Activated CD8-positive, alpha-beta memory T cell treated with anti-CD3 and anti-CD28 coated beads for 4 hours (primary cell): ENCODE results near the gene LIF.
"Not testable (repeated sequence)": the region's sequence is repeated elsewhere in the genome, so short reads cannot be mapped to it uniquely, and the experiment has no call there.

Experiments used
- DNase-seq, 2 donors: peaks; one replicate each; pipeline ENCODE4 v3.0.0-alpha.2; 2020; ENCODE audit warnings: low read depth in 2 of 2

The LIF gene

DNA sequence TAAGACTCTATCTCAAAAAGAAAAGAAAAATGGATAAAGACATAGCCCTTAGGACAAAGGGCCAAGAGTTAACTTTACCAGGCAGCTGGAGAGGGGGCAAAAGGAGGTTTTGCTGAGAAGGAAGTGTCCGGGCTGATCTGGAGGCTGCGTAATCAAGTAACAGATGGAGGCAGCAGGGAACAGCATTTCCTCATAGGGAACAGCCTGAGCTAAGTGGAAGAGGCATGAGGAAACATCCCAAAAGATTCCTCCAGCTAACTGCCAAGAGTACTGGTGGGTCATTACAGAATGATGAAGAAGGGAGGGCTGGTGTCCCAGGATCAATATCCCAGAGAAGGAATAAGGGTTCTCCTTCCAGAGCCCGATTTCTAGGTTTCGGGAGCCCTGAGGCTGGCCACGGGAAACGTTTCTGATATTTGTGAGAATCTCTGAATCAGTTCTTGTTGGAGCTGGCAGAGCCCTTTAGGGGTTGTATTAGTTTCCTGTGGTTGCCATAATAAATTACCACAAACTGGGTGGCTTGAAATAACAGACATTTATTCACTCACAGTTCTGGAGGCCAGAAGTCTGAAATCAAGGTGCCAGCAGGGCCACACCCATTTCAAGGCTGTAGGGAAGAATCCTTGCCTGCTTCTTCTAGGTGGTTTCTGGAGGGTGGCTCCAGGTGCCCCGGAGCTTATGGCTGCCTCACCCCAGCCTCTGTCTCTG is 21.2 kb downstream of the LIF start:
- no peak for DNase-seq

DNA sequence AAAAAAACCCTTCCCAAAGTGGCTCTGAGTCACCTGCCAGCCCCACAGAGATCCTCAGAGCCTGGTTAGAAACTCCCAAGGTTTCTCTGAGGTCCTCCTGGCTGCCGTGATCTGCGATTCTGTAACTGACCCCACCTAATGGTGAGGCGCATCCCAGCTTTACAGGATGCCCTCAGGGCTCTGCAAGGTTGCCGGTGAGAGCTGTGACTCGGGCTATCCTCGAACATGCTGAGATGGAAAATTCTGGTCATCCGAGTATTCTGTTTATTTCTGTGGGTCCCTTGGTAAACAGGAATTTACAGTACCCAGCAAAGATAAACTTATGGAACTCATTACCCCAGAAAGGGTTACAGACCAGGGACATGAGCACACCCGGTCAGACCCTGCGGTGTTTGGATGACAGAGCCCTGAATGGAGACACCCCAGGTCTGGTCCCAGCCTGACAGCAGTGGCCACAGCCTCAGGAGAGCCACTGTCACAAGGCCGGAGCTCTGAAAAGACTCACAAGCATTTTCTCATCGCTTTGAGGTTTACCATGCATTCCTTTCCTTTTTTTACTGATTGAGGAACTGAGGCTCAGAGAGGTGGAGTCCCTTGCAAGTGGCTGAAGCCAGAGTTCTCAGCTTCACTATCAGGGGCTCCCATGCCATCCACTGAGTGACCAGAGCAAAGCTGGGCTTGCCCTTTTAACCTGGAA is 22.2 kb downstream of the LIF start:
- no peak for DNase-seq

DNA sequence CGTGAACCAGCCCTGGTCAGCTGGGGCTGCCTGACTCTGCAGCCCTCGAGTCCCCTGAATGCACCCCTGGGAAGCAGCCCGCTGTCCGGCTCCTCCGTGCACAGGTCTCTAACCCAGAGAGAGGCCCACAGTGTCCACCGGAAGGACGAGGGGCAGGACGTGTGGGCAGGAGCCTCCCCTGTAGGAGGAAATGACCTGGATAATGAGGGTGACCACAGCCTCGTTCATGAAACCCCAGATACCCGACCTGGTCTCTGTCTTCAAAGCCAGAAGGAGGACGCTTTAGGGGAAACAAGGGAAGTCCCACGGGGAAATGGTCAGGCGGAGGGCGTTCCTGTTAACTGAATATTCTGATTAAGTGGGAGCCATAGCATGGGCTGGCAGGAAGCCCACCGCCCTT is 23.3 kb downstream of the LIF start:
- DNase-seq, result no peak

DNA sequence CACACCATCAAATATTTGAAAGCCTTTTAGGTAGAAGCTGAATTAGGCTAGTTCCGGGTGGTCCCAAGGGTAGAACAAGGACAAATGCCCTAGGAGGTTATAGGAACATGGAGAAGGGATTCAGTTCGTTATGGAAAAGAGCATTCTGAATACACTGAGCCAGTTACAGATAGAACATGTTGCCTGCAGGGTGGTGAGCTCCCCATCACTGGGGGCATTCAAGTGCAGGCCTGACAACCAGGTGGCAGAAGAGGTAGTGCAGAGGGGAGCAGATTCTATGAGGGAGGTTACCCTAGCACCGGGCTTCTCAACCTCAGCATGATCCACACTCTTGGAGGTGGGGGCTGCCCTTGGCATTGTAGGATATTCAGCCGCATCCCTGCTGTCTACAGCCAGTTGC is 24.2 kb downstream of the LIF start:
- DNase-seq, result no peak

DNA sequence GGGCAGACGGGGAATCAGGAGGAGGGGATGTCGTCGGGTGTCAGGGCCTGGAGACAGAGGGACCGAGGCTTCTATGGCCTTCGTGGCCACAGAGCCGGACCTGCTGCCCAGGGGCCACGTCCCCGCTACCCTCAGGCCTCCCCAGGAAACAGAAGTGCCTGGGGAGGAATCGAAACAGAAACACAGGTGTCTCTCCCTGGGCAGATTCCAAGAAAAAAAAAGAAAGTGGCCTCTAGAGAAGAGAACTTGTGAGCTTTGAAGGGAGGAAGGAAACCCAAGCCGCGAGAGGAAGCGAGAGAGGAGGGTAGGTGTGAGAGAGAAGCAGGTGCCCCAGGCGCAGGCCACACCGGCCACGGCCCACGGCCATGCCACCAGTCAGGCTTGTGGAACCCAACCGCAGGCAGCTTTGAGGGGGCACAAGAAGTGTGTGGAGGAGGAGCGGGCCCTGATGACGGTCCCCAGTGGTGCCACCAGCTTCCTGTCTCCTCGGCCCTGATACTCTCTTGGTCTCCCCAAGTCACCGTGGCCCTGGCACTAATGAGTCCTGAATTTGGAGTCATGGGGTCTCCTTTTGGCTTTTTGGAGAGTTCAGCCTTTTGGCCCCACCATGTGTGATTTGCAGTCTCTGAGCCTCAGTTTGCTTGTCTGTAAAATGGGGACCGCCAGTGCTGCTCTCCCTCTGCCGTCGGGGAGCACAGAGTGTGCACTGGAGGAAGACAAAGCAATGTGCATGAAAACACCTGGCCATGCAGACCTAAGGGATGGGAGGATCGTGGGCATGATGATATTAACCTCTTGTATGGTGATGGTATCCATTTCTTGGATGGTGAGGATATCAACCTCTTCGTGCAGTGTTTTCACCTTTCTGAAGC is 25.2 kb downstream of the LIF start:
- peak; percentile 32 to 61 for DNase-seq

DNA sequence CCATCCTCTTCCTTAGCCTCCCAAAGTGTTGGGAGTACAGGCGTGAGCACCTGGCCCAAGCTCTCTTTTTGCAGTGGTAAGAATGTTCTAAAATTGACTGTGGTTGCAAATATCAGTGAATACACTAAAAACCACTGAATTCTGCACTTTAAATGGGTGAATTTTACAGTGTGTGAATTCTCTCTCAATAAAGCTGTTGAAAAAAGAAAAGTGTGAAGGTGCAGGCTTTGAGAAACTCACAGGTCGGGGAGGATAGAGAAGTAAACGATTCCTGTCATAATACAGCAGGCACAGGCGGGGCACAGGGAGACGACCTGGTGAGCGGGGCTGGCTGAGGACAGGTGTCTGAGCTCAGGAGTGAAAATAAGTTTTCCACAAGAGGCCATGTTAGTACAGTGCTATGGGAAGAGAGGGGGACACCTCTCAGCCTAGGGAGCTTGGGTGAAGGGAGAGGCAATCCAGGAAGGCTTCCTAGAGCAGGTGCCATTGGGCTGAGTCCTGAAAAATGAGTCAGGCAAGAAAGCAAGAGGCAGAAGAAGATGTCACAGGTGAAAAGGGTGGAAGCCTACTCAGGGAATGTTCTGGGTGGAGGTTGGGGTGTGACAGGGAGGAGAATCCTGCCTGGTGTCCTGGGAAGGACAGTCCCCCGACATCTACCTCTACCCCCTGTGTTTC is 26.1 kb downstream of the LIF start:
- DNase-seq, result no peak

DNA sequence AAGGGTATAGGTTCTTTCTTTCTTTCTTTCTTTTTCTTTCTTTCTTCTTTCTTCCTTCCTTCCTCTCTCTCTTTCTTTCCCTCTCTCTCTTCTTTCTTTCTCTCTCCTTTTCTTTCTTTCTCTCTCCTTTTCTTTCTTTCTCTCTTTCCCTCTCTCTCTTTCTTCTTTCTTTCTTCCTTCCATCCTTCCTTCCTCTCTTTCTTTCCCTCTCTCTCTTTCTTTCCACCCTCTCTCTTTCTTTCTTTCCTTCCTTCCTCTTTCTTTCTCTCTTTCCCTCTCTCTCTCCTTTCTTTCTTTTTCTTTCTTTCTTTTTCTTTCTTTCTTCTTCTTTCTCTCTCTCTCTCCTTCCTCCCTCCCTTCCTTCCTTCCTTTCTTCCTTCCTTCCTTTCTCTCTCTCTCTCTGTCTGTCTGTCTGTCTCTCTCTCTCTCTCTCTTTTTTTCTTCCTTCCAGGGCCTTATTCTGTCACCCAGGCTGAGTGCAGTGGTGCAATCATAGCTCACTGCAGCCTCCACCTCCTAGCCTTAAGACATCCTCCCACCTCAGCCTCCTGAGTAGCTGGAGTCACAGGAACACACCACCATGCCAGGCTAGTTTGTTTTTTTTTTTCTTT is 26.8 kb downstream of the LIF start:
- no peak for DNase-seq

DNA sequence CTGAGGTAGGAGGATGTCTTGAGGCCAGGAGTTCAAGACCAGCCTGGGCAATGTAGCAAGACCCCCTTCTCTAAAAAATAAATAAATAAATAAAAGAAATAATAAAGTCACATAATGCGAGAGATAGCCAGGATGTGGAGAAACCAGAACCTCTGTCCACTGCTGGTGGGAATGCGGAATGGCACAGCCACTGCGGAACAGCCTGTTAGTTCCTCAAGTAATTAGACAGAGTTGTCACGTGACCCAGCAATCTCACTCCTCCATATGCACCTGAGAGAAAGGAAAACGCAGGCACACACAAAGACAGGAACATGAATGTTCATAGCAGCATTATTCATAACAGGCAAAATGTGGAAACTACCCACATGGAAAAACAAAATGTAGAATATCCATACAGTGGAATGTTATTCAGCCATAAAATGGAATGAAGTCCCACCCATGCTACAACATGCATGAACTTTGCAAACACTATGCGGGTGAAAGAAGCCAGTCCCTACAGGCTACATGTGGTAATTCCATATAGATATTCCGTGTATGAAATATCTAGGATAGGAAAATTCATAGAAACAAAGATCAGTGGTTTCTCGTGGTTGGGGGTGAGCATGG is 27.4 kb downstream of the LIF start:
- no peak for DNase-seq

DNA sequence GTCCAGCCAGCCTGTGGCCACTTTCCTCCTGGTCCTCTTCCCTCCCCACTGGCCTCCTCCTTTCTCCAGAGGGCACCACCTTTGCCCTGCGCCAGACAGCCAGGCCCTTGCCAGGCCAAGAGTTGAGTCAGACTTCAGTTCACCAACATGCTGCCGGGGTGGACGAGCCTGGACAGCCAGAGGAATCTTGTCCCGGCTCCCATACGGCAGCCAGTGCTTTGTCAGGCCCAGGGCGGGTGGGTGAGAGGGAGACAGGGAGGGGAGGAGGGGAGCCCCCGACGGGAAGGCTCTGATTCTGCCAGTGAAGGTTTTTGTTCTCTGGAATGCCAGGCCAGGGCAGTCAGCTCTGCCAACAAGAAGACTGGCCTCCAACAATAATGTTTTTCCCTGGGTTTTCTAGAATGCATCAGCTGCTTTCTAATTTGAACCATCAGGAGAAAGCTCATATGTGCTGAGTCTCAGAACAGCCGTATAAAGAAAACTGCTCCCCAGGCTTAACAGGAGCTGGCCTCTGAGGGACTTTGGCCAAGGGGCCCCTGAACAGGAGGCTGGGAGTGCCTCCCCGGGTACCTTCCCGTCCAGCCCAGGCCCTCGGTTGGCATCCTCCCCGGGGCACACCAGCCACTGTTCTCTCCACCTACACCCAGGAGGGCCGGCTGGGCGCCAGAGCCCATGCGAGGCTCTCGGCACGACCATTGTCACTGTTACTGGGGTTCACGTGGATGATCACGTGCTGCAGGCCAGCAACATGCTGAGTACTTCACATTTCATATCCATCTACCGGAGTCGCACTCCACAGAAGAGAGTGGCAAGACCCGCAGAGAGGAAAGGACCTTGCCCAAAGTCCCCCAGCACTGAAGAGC is 28.6 kb downstream of the LIF start:
- no peak for DNase-seq

DNA sequence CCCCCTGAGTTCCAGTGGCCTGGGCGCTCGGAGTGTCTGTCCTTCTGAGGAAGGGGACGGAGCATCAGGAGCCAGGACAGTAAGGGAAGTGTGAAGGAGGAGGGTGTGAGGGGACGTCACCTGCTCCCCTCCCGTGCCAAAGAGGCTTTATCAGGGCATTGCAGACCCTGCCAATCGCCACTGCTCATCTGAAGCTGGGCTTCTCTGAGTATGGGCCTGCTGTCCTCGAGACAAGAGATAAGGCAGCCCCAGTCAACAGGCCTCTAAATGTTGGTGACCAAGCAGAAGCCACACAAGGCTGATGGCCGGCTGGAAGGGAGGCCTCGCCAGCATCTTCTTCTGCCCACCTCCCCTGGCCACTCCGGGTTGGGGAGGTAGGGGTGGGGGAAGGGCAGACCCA is 29.8 kb downstream of the LIF start:
- DNase-seq, result no peak

DNA sequence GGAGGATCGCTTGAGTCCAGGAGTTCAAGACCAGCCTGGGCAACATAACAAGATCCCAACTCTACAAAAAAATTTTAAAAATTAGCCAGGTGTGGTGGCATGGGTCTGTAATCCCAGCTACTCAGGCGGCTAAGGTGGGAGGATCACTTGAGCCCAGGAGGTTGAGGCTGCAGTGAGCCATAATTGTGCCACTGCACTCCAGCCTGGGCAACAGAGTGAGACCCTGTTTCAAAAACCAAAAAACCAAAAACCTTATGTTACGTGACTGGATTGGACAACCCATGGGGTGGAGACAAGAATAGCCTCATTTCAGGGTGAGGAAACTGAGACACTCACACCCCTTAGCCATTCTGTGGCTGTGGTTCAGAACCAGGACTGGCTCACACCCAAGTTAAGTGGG is 30.3 kb downstream of the LIF start:
- DNase-seq, result not testable (repeated sequence)

DNA sequence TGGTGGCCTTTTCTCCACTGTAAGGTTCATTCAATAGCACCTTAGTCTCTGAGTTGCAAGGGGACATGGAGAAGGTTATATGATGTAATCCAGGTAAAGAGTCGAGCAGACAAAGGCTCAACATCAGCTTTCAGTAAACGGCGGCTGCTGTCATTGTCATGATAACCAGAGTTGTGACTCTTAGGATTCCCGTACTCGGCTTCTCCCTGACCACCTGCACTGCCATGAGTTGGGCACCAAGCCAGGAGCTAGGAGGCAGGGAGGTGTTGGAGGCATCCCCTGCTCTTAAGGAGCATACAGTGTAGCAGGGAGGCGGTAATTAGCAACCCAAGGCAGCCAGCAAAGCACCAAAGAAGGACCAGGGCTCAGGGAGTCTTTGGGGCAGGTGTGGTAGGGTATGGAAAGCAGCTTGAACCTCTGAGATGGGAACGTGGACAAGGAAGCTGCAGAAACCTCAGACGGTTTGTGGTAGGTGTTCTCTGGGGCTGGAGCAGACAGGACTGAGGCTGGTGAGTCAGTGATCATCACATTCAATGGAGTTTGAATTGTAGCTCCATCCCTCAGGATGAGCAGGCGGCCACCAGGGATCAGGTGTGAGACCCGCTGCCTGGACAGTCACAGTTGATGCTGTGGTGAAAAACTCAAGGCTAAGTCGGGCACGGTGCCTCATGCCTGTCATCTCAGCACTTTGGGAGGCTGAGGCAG is 31.7 kb downstream of the LIF start:
- DNase-seq, result no peak

DNA sequence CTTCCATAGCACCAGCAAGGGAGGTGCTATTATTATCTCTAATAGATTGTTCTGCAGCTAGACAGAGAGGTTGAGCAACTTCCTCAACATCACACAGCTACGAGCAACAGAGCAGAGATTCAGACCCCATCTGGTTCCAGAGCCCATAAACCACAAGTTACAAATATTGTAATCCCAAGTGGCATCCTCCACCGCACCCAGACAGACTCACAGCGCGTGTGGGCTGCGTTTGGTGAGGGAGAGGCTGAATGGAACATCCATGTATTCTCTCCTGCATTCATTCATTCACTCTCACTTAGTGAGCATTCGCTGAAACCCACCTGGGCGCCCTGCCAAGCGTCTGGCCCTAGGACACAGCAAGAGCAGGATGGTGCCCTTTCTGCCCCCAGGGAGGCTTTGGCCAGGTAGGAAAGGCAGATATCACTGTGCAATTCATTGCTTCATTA is 33.5 kb downstream of the LIF start:
- DNase-seq, result no peak

DNA sequence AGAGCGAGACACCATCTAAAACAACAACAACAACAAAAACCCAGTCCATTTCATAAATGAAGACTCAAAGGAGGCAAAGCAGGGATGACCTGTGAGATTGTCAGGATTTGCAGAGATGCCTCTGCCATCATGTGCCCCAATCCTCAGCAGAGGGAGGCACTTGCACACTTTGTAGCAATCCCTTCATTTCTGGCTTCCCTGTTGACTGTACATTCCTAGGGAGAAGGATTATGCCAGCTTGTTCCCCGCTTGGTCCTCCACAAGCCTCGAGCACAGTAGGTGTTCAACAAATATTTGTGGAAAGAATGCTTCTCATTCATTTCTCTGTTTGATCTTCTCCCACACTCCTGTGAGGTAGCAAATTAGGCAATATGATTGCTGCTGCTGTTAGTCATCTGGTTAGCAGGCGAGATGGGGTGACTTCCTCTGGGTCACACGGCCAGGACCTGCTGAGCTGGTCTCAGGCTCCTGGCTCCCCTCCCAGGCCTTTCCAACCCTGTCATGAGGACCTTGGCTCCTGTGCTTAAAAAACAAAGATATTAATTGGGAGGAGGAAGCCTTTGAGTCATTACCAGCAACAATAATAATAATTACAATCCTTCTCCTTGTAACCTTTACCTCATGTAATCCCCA is 34.1 kb downstream of the LIF start:
- no peak for DNase-seq

DNA sequence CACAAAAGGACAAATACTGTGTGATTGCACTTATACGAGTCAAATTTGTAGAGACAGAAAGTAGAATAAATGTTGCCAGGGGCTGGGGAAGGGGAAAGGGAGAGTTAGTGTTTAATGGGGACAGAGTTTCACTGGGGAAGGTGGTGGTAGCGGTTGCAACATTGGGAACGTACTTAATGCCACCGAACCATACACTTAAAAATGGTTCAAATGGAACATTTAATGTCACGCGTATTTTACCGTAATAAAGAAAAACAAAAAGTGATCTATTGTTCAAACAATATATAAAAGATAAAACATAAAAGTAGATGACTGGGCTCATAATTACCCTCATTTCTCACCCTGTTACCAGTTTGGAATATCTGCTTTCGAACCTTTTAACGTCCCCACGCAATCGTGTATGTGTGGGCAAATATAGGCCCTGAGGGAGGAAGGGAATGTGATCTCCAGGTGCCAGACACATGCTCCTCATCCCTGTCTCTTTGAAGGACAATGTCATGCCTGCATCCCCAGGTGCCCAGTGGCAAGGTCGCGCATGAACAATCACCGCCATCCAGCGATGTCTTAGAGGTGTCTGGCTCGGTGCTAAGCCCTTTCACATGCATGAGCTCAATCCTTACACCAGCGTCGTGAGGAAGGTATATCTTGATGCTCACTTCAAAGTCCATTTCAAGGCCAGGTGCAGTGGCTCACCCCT is 35.3 kb downstream of the LIF start:
- no peak for DNase-seq

DNA sequence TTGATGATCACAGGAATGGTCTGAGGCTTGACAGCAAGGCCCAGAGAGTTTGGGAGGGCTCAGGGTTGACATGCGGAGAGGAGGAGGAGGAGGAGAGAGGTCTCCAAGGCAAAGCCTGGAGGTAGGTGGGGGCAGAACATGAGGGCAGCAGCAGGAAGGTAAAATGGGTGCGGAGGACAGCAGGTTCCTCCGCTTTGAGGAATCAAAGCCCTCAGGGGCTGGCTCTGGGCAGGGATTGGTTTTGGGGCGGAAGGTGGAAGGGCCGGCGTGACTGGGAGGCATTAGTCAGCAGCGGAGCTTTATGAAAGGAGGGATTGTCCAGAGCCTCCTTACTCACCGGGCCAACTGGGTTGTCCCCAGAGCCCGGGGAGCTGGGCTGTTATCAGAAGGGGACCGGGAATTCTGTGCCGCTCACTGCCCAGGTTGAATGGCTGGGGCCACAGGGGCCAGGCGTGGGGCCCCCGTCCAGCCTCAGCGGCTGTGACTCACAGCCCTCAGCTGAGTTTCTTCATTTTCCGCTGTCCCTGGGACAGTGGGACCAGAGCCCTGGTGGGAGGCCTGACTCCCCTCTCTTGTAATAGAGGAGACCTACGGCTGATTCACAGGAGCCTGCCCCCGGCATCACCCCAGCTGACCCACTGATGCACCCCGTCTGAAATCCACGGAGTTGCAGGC is 36.2 kb downstream of the LIF start:
- no peak for DNase-seq

DNA sequence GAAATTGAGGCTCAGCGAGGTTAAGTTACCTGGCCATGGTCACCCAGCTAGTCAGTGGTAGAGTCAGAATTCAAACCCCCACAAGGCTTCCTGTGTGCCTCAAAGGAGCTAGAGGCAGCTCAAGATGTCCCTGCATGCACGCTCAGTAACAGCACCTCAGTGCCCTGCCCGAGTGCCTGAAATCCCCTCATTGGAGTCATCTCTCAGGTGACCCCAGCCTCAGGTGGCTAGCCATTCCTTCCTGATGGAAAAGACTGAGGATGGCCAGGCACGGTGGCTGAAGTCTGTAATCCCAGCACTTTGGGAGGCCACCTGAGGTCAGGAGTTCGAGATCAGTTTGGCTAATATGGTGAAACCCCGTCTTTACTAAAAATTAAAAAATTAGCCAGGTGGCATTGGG is 36.9 kb downstream of the LIF start:
- DNase-seq, result no peak
